NCI-H1417 treated with DMSO at 0.1 percent for 48 hours (cell line): Measurements from ENCODE around the gene FSTL5.

Source experiments
- DNase-seq: peaks from one replicate; lab custom pipeline; 2025; lab: John Stamatoyannopoulos, UW

Gene FSTL5

GRCh38 chr4:161581262-161582230, 582.3 kb downstream of the FSTL5 start:
- no peak for DNase-seq

GRCh38 chr4:161577579-161578301, 586.1 kb downstream of the FSTL5 start:
- no peak for DNase-seq

- no peak for DNase-seq
These were observed 590.0 kb downstream of the FSTL5 start for GRCh38 chr4:161573836-161574235.

GRCh38 chr4:161564230-161564834, 599.5 kb downstream of the FSTL5 start:
- DNase-seq, result peak; percentile 15

GRCh38 chr4:161555689-161556660, 607.8 kb downstream of the FSTL5 start:
- no peak for DNase-seq

- DNase-seq, result peak; percentile 9
These were observed 609.3 kb downstream of the FSTL5 start for GRCh38 chr4:161554372-161554990.

GRCh38 chr4:161546902-161547301, 616.9 kb downstream of the FSTL5 start:
- DNase-seq, result no peak

GRCh38 chr4:161540265-161540664, 623.5 kb downstream of the FSTL5 start:
- no peak for DNase-seq

- no peak for DNase-seq
These were observed 624.9 kb downstream of the FSTL5 start for GRCh38 chr4:161538941-161539340.

- no peak for DNase-seq
These were observed 633.1 kb downstream of the FSTL5 start for GRCh38 chr4:161530710-161531109.

- DNase-seq, result no peak
These were observed 638.7 kb downstream of the FSTL5 start for GRCh38 chr4:161525121-161525520.

- DNase-seq, result peak; percentile 19
These were observed 641.8 kb downstream of the FSTL5 start for GRCh38 chr4:161522031-161522430.

- DNase-seq, result no peak
These were observed 644.2 kb downstream of the FSTL5 start for GRCh38 chr4:161519611-161520010.

- DNase-seq, result no peak
These were observed 645.9 kb downstream of the FSTL5 start for GRCh38 chr4:161517941-161518340.

- no peak for DNase-seq
These were observed 658.7 kb downstream of the FSTL5 start for GRCh38 chr4:161505141-161505540.

- DNase-seq, result no peak
These were observed 665.6 kb downstream of the FSTL5 start for GRCh38 chr4:161498155-161498554.

GRCh38 chr4:161486461-161486860, 677.3 kb downstream of the FSTL5 start:
- no peak for DNase-seq

- DNase-seq, result peak; percentile 15
These were observed 697.5 kb downstream of the FSTL5 start for GRCh38 chr4:161466316-161466715.

- DNase-seq, result no peak
These were observed 700.4 kb downstream of the FSTL5 start for GRCh38 chr4:161463436-161463835.

- DNase-seq, result no peak
These were observed 705.9 kb downstream of the FSTL5 start for GRCh38 chr4:161457906-161458305.

GRCh38 chr4:161457311-161457710, 706.5 kb downstream of the FSTL5 start:
- DNase-seq, result no peak
